K562 (cell line): ENCODE results near the gene COL15A1. TPM values are rescaled to one million over a fixed set of nuclear protein-coding genes. Genes with fewer than 3 reads are reported as not detected.
A peak's percentile ranks its signal among the peaks of the same experiment; 100 is the strongest.

Experiments
- ATAC-seq: fragments of 200-7000 bp; cut with Tn5 transposase; 3 replicates; pipeline ENCODE4 v1.9.1; 2020; ENCODE audit warnings: moderate library complexity
- BruUV-seq: library from RNA; stranded (reverse); fragments of 400-500 nt; replicated peaks from 2 replicates; lab custom pipeline; 2021; lab: Mats Ljungman, UMichigan
- CTCF ChIA-PET: fragments of 300-600 bp; formaldehyde crosslinking; extraction: SDS; loops from one replicate; lab custom pipeline; 2021; ENCODE audit warnings: low intra/inter-chr PET ratio; lab: Yijun Ruan, JAX
- POLR2A ChIA-PET: fragments of 300-600, 350-650 bp; sonication (Branson Sonifier 250); formaldehyde crosslinking; extraction: SDS; loops from one replicate; lab custom pipeline; 2021; ENCODE audit warnings: antibody characterized with exemption, inconsistent platforms; lab: Yijun Ruan, JAX
- DNase-seq, 4 experiments: peaks; one replicate each; pipeline versions ENCODE4 v3.0.0 to v3.0.0-alpha.2; 2011 to 2018; ENCODE audit warnings: low spot score in 3 of 4, mixed read lengths in 3 of 4; ENCODE audit errors: extremely low read depth in 1 of 4
- FAIRE-seq: peaks from 2 replicates; lab custom pipeline; 2011; peaks lifted over from hg19 to GRCh38; lab: Jason Lieb, UNC
- H2AFZ ChIP-seq: 2 replicates; pipeline ENCODE4 v1.6.0; 2011; ENCODE audit warnings: low read depth, low read length, control low read depth, inconsistent platforms
- H3K27ac ChIP-seq: fragments of 200-600 bp; 3 replicates; pipeline ENCODE4 v1.8.0; 2011; ENCODE audit warnings: low read depth, mild to moderate bottlenecking, control low read depth, inconsistent platforms, low read length, moderate library complexity, mixed read lengths; ENCODE audit errors: extremely low read depth
- H3K27me3 ChIP-seq, 2 experiments: fragments of 300-600 bp in 1 of 2; 2 replicates in 1 of 2; 3 replicates in 1 of 2; pipeline versions ENCODE4 v1.6.0 to v1.8.0; 2011; ENCODE audit warnings: inconsistent platforms in 2 of 2, low read length in 2 of 2, mild to moderate bottlenecking in 1 of 2, mixed read lengths in 1 of 2, moderate library complexity in 1 of 2; ENCODE audit not compliant: control insufficient read depth in 2 of 2, insufficient read depth in 2 of 2
- H3K36me3 ChIP-seq: fragments of 300-600 bp; 3 replicates; pipeline ENCODE4 v1.8.0; 2011; ENCODE audit warnings: mild to moderate bottlenecking, low read length, inconsistent platforms; ENCODE audit not compliant: control insufficient read depth, insufficient read depth
- H3K4me1 ChIP-seq, 2 experiments: fragments of 200-600 bp in 1 of 2; replicated peaks in 1 of 2; 2 replicates in 1 of 2; 3 replicates in 1 of 2; pipeline versions ENCODE4 v1.5.1 to v1.8.0; 2011; ENCODE audit warnings: inconsistent platforms in 2 of 2, low read length in 2 of 2, mild to moderate bottlenecking in 1 of 2, mixed read lengths in 1 of 2, moderate library complexity in 1 of 2; ENCODE audit not compliant: control insufficient read depth in 2 of 2, insufficient read depth in 2 of 2
- H3K4me2 ChIP-seq: 2 replicates; pipeline ENCODE4 v1.6.1; 2011; ENCODE audit warnings: low read length, control low read depth, inconsistent platforms, mixed read lengths; ENCODE audit not compliant: insufficient read depth
- H3K4me3 ChIP-seq: fragments of 200-600 bp; sonication (generic), shearing (Covaris generic); 2 replicates; pipeline ENCODE4 v1.5.1; 2016; ENCODE audit warnings: control low read depth, inconsistent platforms
- H3K79me2 ChIP-seq: fragments of 200-600 bp; 3 replicates; pipeline ENCODE4 v1.8.0; 2011; ENCODE audit warnings: low read length, inconsistent platforms; ENCODE audit not compliant: control insufficient read depth, insufficient read depth
- H3K9ac ChIP-seq, 2 experiments: 2 replicates each; pipeline versions ENCODE4 v1.6.0 to v1.6.1; 2011; ENCODE audit warnings: low read depth in 2 of 2, low read length in 2 of 2, control low read depth in 1 of 2, inconsistent platforms in 1 of 2, mild to moderate bottlenecking in 1 of 2, mixed read lengths in 1 of 2; ENCODE audit not compliant: insufficient read depth in 1 of 2
- H3K9me1 ChIP-seq: one replicate; pipeline ENCODE4 v1.6.0; 2011; ENCODE audit warnings: inconsistent platforms, mild to moderate bottlenecking, low read length, moderate library complexity; ENCODE audit not compliant: control insufficient read depth, insufficient read depth
- H3K9me3 ChIP-seq: replicated peaks from 2 replicates; pipeline ENCODE4 v1.5.1; 2011; ENCODE audit warnings: low read depth, low read length, inconsistent platforms; ENCODE audit not compliant: control insufficient read depth, insufficient read depth
- H4K20me1 ChIP-seq: replicated peaks from 2 replicates; pipeline ENCODE4 v1.6.1; 2011; ENCODE audit warnings: low read length, inconsistent platforms, mixed read lengths; ENCODE audit not compliant: control insufficient read depth, insufficient read depth
- CHD1 ChIP-seq: fragments of 200-600 bp; sonication (generic); IDR thresholded peaks from one replicate; pipeline ENCODE4 v1.6.1; 2012; ENCODE audit warnings: mild to moderate bottlenecking, moderate library complexity, low read length, inconsistent platforms
- FOS ChIP-seq: IDR thresholded peaks from 3 replicates; pipeline ENCODE4 v1.6.1; 2011; ENCODE audit not compliant: insufficient read length; ENCODE audit errors: extremely low read depth
- NFIC ChIP-seq: fragments of 450-650 bp; IDR thresholded peaks from 2 replicates; pipeline ENCODE4 v1.6.1; 2017; ENCODE audit warnings: mild to moderate bottlenecking, inconsistent platforms
- OTX1 ChIP-seq: fragments of 450-650 bp; formaldehyde crosslinking; IDR thresholded peaks from 2 replicates; pipeline ENCODE4 v1.4.0; 2022; ENCODE audit warnings: mild to moderate bottlenecking
- POLR2G ChIP-seq: fragments of 200-400 bp; formaldehyde crosslinking; IDR thresholded peaks from 2 replicates; pipeline ENCODE4 v1.6.1; 2017; ENCODE audit warnings: low read depth, mild to moderate bottlenecking, antibody characterized with exemption, low read length, moderate library complexity
- ZNF431 ChIP-seq: sonication (generic); formaldehyde crosslinking; IDR thresholded peaks from 2 replicates; pipeline ENCODE4 v1.8.0; 2022; ENCODE audit warnings: mild to moderate bottlenecking, missing genetic modification reagents
- WGBS: fragments of 100-300 bp; shearing (Covaris generic); methylation state at CpG from one replicate; pipeline ENCODE4 v1.1.6; 2016; ENCODE audit warnings: low coverage, mixed read lengths; ENCODE audit not compliant: insufficient coverage; ENCODE audit errors: missing lambda C conversion rate; 5-methylcytosine and 5-hydroxymethylcytosine counted together
- in situ Hi-C: fragments of 300-500 bp; cut with MboI; formaldehyde crosslinking; loops from 4 replicates; pipeline ENCODE4 v1.15.0; 2018; ENCODE audit warnings: inconsistent platforms, mixed read lengths
- intact Hi-C: fragments of 100-400 bp; cut with micrococcal nuclease; formaldehyde crosslinking; loops from 2 replicates; pipeline ENCODE4 v1.14.2; 2022
- polyA plus RNA-seq, 8 experiments: library from polyadenylated mRNA; depleted of rRNA in 4 of 8; stranded (reverse) in 5 of 8; unstranded in 3 of 8; fragments of >200 nt; fragmentation: Nextera tagmentation in 2 of 8; fragmentation: Illumina TruSeq in 1 of 8; extraction: Ambion mirVana in 2 of 8; extraction: Trizol in 1 of 8; gene quantifications; 2 replicates each; pipeline versions ENCODE4 v1.2.1 to v1.2.3, GENCODE V29; 2011 to 2014; ENCODE audit warnings: inconsistent platforms in 1 of 8, missing spikeins in 1 of 8
- total RNA-seq, 7 experiments: library from RNA; depleted of rRNA in 6 of 7; stranded (reverse); fragments of >200 nt in 6 of 7; fragmentation: Illumina TruSeq in 2 of 7; extraction: Trizol in 2 of 7; gene quantifications; 2 replicates each; pipeline versions ENCODE4 v1.2.1 to v1.2.3, GENCODE V29; 2011 to 2021; ENCODE audit warnings: low replicate concordance in 1 of 7

Gene COL15A1
- total and polyA plus RNA-seq, 9 of the 15 experiments (the other 6 are each of a cell fraction or from before 2014, with no cell fraction given), result 0.46 to 5.1 (median 2.6) TPM

DNA sequence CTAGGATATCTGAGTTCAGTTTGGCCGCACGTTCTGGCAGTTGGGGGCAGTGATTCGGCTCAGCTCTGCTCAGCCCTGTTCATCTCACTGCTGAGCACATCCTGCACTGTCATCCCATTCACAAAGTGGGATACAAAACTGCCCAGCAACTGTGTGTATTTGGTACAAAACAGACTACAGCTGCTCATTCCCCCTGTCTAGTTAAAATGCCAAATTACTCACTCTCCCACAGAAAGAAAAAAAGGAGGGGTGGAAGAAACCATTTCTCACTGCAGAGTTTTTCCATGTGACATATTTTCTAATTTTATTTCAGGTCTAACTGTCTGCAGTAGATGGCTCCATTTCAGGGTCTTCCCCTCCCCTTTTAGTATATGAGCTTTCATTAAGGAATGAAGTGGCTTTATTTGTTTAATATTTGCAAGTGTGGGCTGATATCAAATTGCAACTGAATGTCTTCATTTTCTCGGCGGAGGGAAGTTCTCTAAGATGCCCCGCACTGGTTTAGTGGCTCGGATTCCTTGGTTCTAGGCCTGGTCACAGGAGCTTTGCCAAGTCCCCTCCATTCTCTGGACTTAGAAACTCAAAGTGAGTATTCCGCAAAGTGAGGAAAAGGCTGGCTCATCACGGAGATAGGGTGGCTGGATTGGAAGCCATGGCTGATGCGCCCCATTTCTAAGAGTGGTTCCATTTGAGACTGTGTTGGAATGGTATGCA, 14.7 kb downstream of the COL15A1 start:
- Histone ChIP-seq H3K27ac (no peak overlapping the region), H3K9me1 (no peaks in the 10 kb centered on the region), H3K9ac (no peak overlapping the region), H3K36me3 (no peaks in the 10 kb centered on the region), H3K4me2 (no peak overlapping the region), H3K27me3 (no peaks in the 10 kb centered on the region), H3K4me3 (no peak overlapping the region), H3K4me1 (no peaks in the 10 kb centered on the region), H3K79me2 (no peaks in the 10 kb centered on the region), H2AFZ (no peak overlapping the region), H3K9me3 (no peaks in the 10 kb centered on the region), H4K20me1 (no peaks in the 10 kb centered on the region)
- 59% methylated on average over 10 of the region's 10 CpGs for WGBS
- ATAC-seq, result no peak
- no peak for DNase-seq
- in situ Hi-C loops (no loop called here), intact Hi-C loops (no loop called here)
- no TSS peak for BruUV-seq
- no peak for TF ChIP-seq OTX1
- TF ChIP-seq POLR2G, result no peak
- no peak for TF ChIP-seq FOS
- no peak for TF ChIP-seq ZNF431 (CRISPR knock-in tag)
- ChIA-PET POLR2A (interaction anchor here (1.1 kb wide), 1 partner anchor 12 kb away, joined by 3 read pairs; no protein-coding TSS in a partner anchor), CTCF (no interaction called here)
- no peak for FAIRE-seq

DNA sequence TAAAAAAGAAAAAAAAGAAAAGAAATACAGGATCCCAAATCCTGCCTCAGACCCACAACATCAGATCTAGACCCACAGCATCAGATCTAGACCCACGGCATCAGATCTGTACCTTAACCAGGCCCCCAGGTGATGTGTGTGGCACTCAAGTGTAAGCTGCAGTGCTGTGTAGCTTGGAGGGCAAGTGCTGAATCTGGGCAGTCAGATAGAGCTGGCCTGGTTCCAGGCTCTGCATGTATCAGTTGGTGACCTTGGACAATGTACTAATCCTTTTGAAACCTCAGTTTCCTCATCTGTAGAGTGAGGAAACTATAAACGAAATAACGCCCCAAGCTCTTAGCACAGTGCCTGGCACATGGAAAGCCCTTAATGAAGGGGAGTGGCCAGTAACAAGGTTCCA, 16.7 kb downstream of the COL15A1 start:
- in situ Hi-C loops, result no loop called here
- H3K9me3 ChIP-seq, result no peaks in the 10 kb centered on the region
- intact Hi-C loops, result no loop called here
- no peak overlapping the region for H3K4me3 ChIP-seq
- TF ChIP-seq NFIC, result peak; percentile 28; the same call in 1 of the 2 replicates
- TF ChIP-seq CHD1, result no peak
- 35% methylated on average over 3 of the region's 3 CpGs for WGBS
- no peaks in the 10 kb centered on the region for H3K9me1 ChIP-seq
- FAIRE-seq, result no peak
- H3K36me3 ChIP-seq, result no peaks in the 10 kb centered on the region
- H3K4me1 ChIP-seq, result no peaks in the 10 kb centered on the region
- H3K9ac ChIP-seq, result no peak overlapping the region
- CTCF ChIA-PET, result no interaction called here
- POLR2A ChIA-PET, result interaction anchor here (0.6 to 1.5 kb wide), 3 partner anchors 10 to 123 kb away, joined by 3 to 6 read pairs (median 3); no protein-coding TSS in a partner anchor
- no peak overlapping the region for H3K4me2 ChIP-seq
- no TSS peak for BruUV-seq
- H2AFZ ChIP-seq, result no peak overlapping the region
- H3K27me3 ChIP-seq, result no peaks in the 10 kb centered on the region
- no peaks in the 10 kb centered on the region for H3K79me2 ChIP-seq
- ATAC-seq, result no peak
- DNase-seq, result no peak
- no peaks in the 10 kb centered on the region for H4K20me1 ChIP-seq
- H3K27ac ChIP-seq, result no peak overlapping the region
